T-cell (primary cell): ENCODE measurements around the gene B4GALT1. TPM values are rescaled to one million over a fixed set of nuclear protein-coding genes. Genes with fewer than 3 reads are reported as not detected.

Source experiments
- ATAC-seq, 4 experiments: fragments of 200-7000 bp in 3 of 4; fragments of 150-1000 bp in 1 of 4; cut with Tn5 transposase; replicated peaks in 1 of 4; 1 replicate in 3 of 4; 2 replicates in 1 of 4; pipeline ENCODE4 v1.10.0; 2021; ENCODE audit warnings: moderate library complexity in 3 of 4, mild to moderate bottlenecking in 2 of 4, moderate number of reproducible peaks in 1 of 4
- CTCF ChIA-PET, 2 donors: fragments of 300-600 bp; sonication (Branson Sonifier 250); formaldehyde crosslinking; loops; one replicate each; lab custom pipeline; 2022; ENCODE audit warnings: antibody characterized with exemption in 2 of 2; lab: Charles Lee
- POLR2A ChIA-PET, 2 donors: fragments of 300-600 bp; sonication (Branson Sonifier 250); formaldehyde crosslinking; loops; one replicate each; lab custom pipeline; 2022; ENCODE audit warnings: antibody characterized with exemption in 2 of 2; lab: Charles Lee
- DNase-seq, 35 experiments: peaks; one replicate each; pipeline versions ENCODE4 v3.0.0 to v3.0.0-alpha.2; 2013 to 2023
- H3K27ac ChIP-seq: one replicate; pipeline ENCODE4 v1.5.1; 2013; ENCODE audit warnings: low read length
- H3K27me3 ChIP-seq, 2 experiments: replicated peaks in 1 of 2; 1 replicate in 1 of 2; 2 replicates in 1 of 2; pipeline versions ENCODE4 v1.6.1 to v1.7.0; 2013; ENCODE audit warnings: low read length in 1 of 2, mixed read lengths in 1 of 2; ENCODE audit not compliant: control insufficient read depth in 2 of 2, insufficient read depth in 2 of 2; ENCODE audit errors: extremely low read depth in 1 of 2
- H3K36me3 ChIP-seq, 2 donors: 1 replicate in 1 of 2; 2 replicates in 1 of 2; pipeline versions ENCODE4 v1.6.1 to v1.7.0; 2013; ENCODE audit warnings: low read length in 1 of 2; ENCODE audit not compliant: control insufficient read depth in 2 of 2, insufficient read depth in 1 of 2; ENCODE audit errors: extremely low read depth in 1 of 2
- H3K4me1 ChIP-seq, 2 experiments: 1 replicate in 1 of 2; 2 replicates in 1 of 2; pipeline versions ENCODE4 v1.6.1 to v1.7.0; 2013; ENCODE audit warnings: low read length in 2 of 2, mixed read lengths in 1 of 2; ENCODE audit not compliant: insufficient read depth in 2 of 2, control insufficient read depth in 1 of 2; ENCODE audit errors: extremely low read depth in 1 of 2
- H3K4me3 ChIP-seq, 2 donors: 1 replicate in 1 of 2; 2 replicates in 1 of 2; pipeline versions ENCODE4 v1.5.1 to v1.7.0; 2013; ENCODE audit warnings: mild to moderate bottlenecking in 2 of 2, low read length in 1 of 2, moderate library complexity in 1 of 2; ENCODE audit not compliant: control insufficient read depth in 1 of 2; ENCODE audit errors: extremely low read depth in 1 of 2
- H3K9me3 ChIP-seq: 2 replicates; pipeline ENCODE4 v1.7.0; 2013
- H3K27ac Mint-ChIP-seq, 2 donors: one replicate each; pipeline ENCODE4 v1.8.0; 2020 to 2021; ENCODE audit warnings: mild to moderate bottlenecking in 2 of 2, mixed read lengths in 2 of 2
- H3K27me3 Mint-ChIP-seq, 2 donors: one replicate each; pipeline ENCODE4 v1.8.0; 2021 to 2022; ENCODE audit warnings: mixed read lengths in 2 of 2
- H3K36me3 Mint-ChIP-seq: one replicate; pipeline ENCODE4 v1.8.0; 2021; ENCODE audit warnings: mixed read lengths
- H3K4me1 Mint-ChIP-seq, 3 donors: one replicate each; pipeline ENCODE4 v1.8.0; 2020 to 2022; ENCODE audit warnings: mixed read lengths in 3 of 3, mild to moderate bottlenecking in 1 of 3
- H3K4me3 Mint-ChIP-seq, 3 donors: one replicate each; pipeline ENCODE4 v1.8.0; 2020 to 2022; ENCODE audit warnings: mild to moderate bottlenecking in 3 of 3, mixed read lengths in 3 of 3, moderate library complexity in 3 of 3
- H3K9me3 Mint-ChIP-seq, 3 donors: one replicate each; pipeline ENCODE4 v1.8.0; 2020 to 2022; ENCODE audit warnings: mixed read lengths in 3 of 3
- WGBS: methylation state at CpG from one replicate; pipeline ENCODE4 v1.1.5; 2013; ENCODE audit warnings: missing lambda C conversion rate; ENCODE audit not compliant: insufficient coverage; 5-methylcytosine and 5-hydroxymethylcytosine counted together
- total RNA-seq, 35 experiments: library from RNA in 6 of 35; stranded (reverse) in 6 of 35; fragments of 120-200 nt in 1 of 35; gene quantifications; one replicate each; pipeline versions ENCODE4 v1.2.1 to v1.2.4 and lab custom pipeline; 2013 to 2026

Gene B4GALT1
- total RNA-seq, 5 donors from 2014 or later (not counting 1 experiment from before 2014, with no cell fraction given) = 33.2 to 85.3 (median 44.1) TPM

- no peak for ATAC-seq
- ChIA-PET CTCF (no interaction called here), POLR2A (no interaction called here)
- Histone ChIP-seq H3K27me3 (no peaks in the 10 kb centered on the region), H3K36me3 (peaks cover 7 to 46% of the 10 kb centered on the region in 2 donors), H3K4me1 (peaks cover 0 to 5% of the 10 kb centered on the region in 2 experiments), H3K27ac (no peak overlapping the region), H3K9me3 (no peaks in the 10 kb centered on the region), H3K4me3 (no peak overlapping the region)
- no peak for DNase-seq
- peaks cover 0 to 11% (median 9%) of the 10 kb centered on the region in 3 donors for H3K4me1 Mint-ChIP-seq
- peak overlapping the region in 1 of 2 donors; percentile 48 for H3K27ac Mint-ChIP-seq
- H3K9me3 Mint-ChIP-seq = no peaks in the 10 kb centered on the region
- H3K4me3 Mint-ChIP-seq = no peak overlapping the region
- no peaks in the 10 kb centered on the region for H3K27me3 Mint-ChIP-seq
- peaks cover 30% of the 10 kb centered on the region for H3K36me3 Mint-ChIP-seq
- WGBS = 100% methylated on average over 3 of the region's 5 CpGs
Measured at GRCh38 chr9:33110686-33111085, 56.5 kb downstream of the B4GALT1 start.

- peak overlapping the region; percentile 27 to 48 for H3K27ac Mint-ChIP-seq
- peaks cover 28% of the 10 kb centered on the region for H3K36me3 Mint-ChIP-seq
- peaks cover 0 to 5% of the 10 kb centered on the region in 2 experiments for H3K4me1 ChIP-seq
- ChIA-PET CTCF (interaction anchor here in 1 of 2 donors (0.7 kb wide), 1 partner anchor 85 kb away, joined by 3 read pairs; the partner anchor contains the start of gene DNAJA1), POLR2A (no interaction called here)
- no peak overlapping the region for H3K4me3 Mint-ChIP-seq
- H3K27ac ChIP-seq = no peak overlapping the region
- no peaks in the 10 kb centered on the region for H3K27me3 ChIP-seq
- WGBS = no CpG with 5 or more reads among the region's 1 CpG
- no peaks in the 10 kb centered on the region for H3K9me3 Mint-ChIP-seq
- H3K4me1 Mint-ChIP-seq = peaks cover 0 to 11% (median 9%) of the 10 kb centered on the region in 3 donors
- H3K27me3 Mint-ChIP-seq = no peaks in the 10 kb centered on the region
- no peaks in the 10 kb centered on the region for H3K9me3 ChIP-seq
- H3K36me3 ChIP-seq = peaks cover 7 to 41% of the 10 kb centered on the region in 2 donors
- no peak for ATAC-seq
- no peak for DNase-seq
- no peak overlapping the region for H3K4me3 ChIP-seq
Measured at GRCh38 chr9:33109850-33110595, 57.1 kb downstream of the B4GALT1 start.

GRCh38 chr9:33109097-33109496 is 58.0 kb downstream of the B4GALT1 start:
- peaks cover 20% of the 10 kb centered on the region for H3K36me3 Mint-ChIP-seq
- DNase-seq = no peak
- Histone ChIP-seq H3K27ac (no peak overlapping the region), H3K4me1 (peaks cover 0 to 4% of the 10 kb centered on the region in 2 experiments), H3K4me3 (no peak overlapping the region), H3K9me3 (no peaks in the 10 kb centered on the region), H3K36me3 (peaks cover 3 to 32% of the 10 kb centered on the region in 2 donors), H3K27me3 (no peaks in the 10 kb centered on the region)
- no peak overlapping the region for H3K4me3 Mint-ChIP-seq
- H3K9me3 Mint-ChIP-seq = no peaks in the 10 kb centered on the region
- no peak for ATAC-seq
- ChIA-PET POLR2A (interaction anchor here in 1 of 2 donors (0.5 to 0.7 kb wide), 2 partner anchors 13 to 20 kb away, joined by 3 to 13 read pairs; no protein-coding TSS in a partner anchor), CTCF (no interaction called here)
- no CpG with 5 or more reads among the region's 3 CpGs for WGBS
- no peak overlapping the region for H3K27ac Mint-ChIP-seq
- H3K4me1 Mint-ChIP-seq = peaks cover 0 to 16% (median 8%) of the 10 kb centered on the region in 3 donors
- H3K27me3 Mint-ChIP-seq = no peaks in the 10 kb centered on the region

GRCh38 chr9:33108472-33108871 is 58.7 kb downstream of the B4GALT1 start:
- peaks cover 0 to 25% of the 10 kb centered on the region in 2 donors for H3K36me3 ChIP-seq
- H3K27ac Mint-ChIP-seq = no peak overlapping the region
- ChIA-PET CTCF (no interaction called here), POLR2A (no interaction called here)
- no peak overlapping the region for H3K4me3 Mint-ChIP-seq
- no peak for ATAC-seq
- no peaks in the 10 kb centered on the region for H3K9me3 Mint-ChIP-seq
- 100% methylated on average over 2 of the region's 3 CpGs for WGBS
- H3K4me1 ChIP-seq = no peaks in the 10 kb centered on the region
- DNase-seq = no peak
- no peaks in the 10 kb centered on the region for H3K9me3 ChIP-seq
- no peaks in the 10 kb centered on the region for H3K27me3 Mint-ChIP-seq
- no peak overlapping the region for H3K27ac ChIP-seq
- H3K27me3 ChIP-seq = no peaks in the 10 kb centered on the region
- H3K36me3 Mint-ChIP-seq = peaks cover 14% of the 10 kb centered on the region
- no peak overlapping the region for H3K4me3 ChIP-seq
- peaks cover 0 to 16% (median 4%) of the 10 kb centered on the region in 3 donors for H3K4me1 Mint-ChIP-seq

GRCh38 chr9:33107762-33108161 is 59.4 kb downstream of the B4GALT1 start:
- WGBS = 100% methylated on average over 1 of the region's 5 CpGs
- no peak for ATAC-seq

GRCh38 chr9:33106827-33107621 is 60.1 kb downstream of the B4GALT1 start:
- H3K4me3 Mint-ChIP-seq = no peak overlapping the region
- H3K27ac Mint-ChIP-seq = no peak overlapping the region
- H3K9me3 ChIP-seq = no peaks in the 10 kb centered on the region
- no peaks in the 10 kb centered on the region for H3K27me3 ChIP-seq
- peak in 1 of 4 experiments; percentile 20 for ATAC-seq
- no peaks in the 10 kb centered on the region for H3K4me1 ChIP-seq
- H3K27ac ChIP-seq = no peak overlapping the region
- no peak for DNase-seq
- no peaks in the 10 kb centered on the region for H3K27me3 Mint-ChIP-seq
- peaks cover 0 to 11% (median 4%) of the 10 kb centered on the region in 3 donors for H3K4me1 Mint-ChIP-seq
- H3K36me3 ChIP-seq = peaks cover 0 to 12% of the 10 kb centered on the region in 2 donors
- peaks cover 6% of the 10 kb centered on the region for H3K36me3 Mint-ChIP-seq
- H3K4me3 ChIP-seq = no peak overlapping the region
- H3K9me3 Mint-ChIP-seq = no peaks in the 10 kb centered on the region
- ChIA-PET CTCF (interaction anchor here in 1 of 2 donors (0.5 to 0.6 kb wide), 3 partner anchors 23 to 99 kb away, joined by 3 to 8 read pairs (median 5); no protein-coding TSS in a partner anchor), POLR2A (interaction anchor here in 1 of 2 donors (0.5 kb wide), 1 partner anchor 9 kb away, joined by 4 read pairs; no protein-coding TSS in a partner anchor)
- 83% methylated on average over 4 of the region's 10 CpGs for WGBS

More at GRCh38 chr9:33107762-33108161, 59.4 kb downstream of the B4GALT1 start:
- peaks cover 0 to 16% (median 4%) of the 10 kb centered on the region in 3 donors for H3K4me1 Mint-ChIP-seq
- peaks cover 0 to 18% of the 10 kb centered on the region in 2 donors for H3K36me3 ChIP-seq
- ChIA-PET CTCF (interaction anchor here in 1 of 2 donors (0.6 kb wide), 2 partner anchors 22 to 100 kb away, joined by 5 to 8 read pairs; no protein-coding TSS in a partner anchor), POLR2A (no interaction called here)
- H3K36me3 Mint-ChIP-seq = peaks cover 11% of the 10 kb centered on the region
- H3K27ac Mint-ChIP-seq = no peak overlapping the region
- no peaks in the 10 kb centered on the region for H3K27me3 Mint-ChIP-seq
- no peaks in the 10 kb centered on the region for H3K27me3 ChIP-seq
- DNase-seq = no peak
- H3K4me3 ChIP-seq = no peak overlapping the region
- no peaks in the 10 kb centered on the region for H3K4me1 ChIP-seq
- H3K9me3 ChIP-seq = no peaks in the 10 kb centered on the region
- H3K27ac ChIP-seq = no peak overlapping the region
- H3K9me3 Mint-ChIP-seq = no peaks in the 10 kb centered on the region
- H3K4me3 Mint-ChIP-seq = no peak overlapping the region
